ENCODE results near the gene ZSCAN26.

ZSCAN26 gene

GRCh38 chr6:28225056-28225834 is 41.7 kb upstream of the ZSCAN26 start, which contains the start of gene ZSCAN9:
ZSCAN9 (plus strand) TSS chr6:28225275; CDS start chr6:28227085, 1,810 bp downstream.
- peak; percentile 62 for DNase-seq (ENCODE audit: extremely low read depth, low read depth)
- TF ChIP-seq CTCF (IDR thresholded peaks at IDR 0.05; ENCODE audit: low read depth, low read length): no peak

- DNase-seq (ENCODE audit: extremely low read depth, low read depth): no peak
- no peak for TF ChIP-seq CTCF (IDR thresholded peaks at IDR 0.05; ENCODE audit: low read depth, low read length)
These were observed 40.5 kb upstream of the ZSCAN26 start for GRCh38 chr6:28226460-28226859.

- no peak for TF ChIP-seq CTCF (IDR thresholded peaks at IDR 0.05; ENCODE audit: low read depth, low read length)
- no peak for DNase-seq (ENCODE audit: extremely low read depth, low read depth)
These were observed 34.2 kb upstream of the ZSCAN26 start for GRCh38 chr6:28232785-28233184.

GRCh38 chr6:28235912-28236452 is 31.0 kb upstream of the ZSCAN26 start:
- TF ChIP-seq CTCF (IDR thresholded peaks at IDR 0.05; ENCODE audit: low read depth, low read length): no peak
- DNase-seq (ENCODE audit: extremely low read depth, low read depth): no peak

GRCh38 chr6:28239636-28240035 is 27.3 kb upstream of the ZSCAN26 start:
- TF ChIP-seq CTCF (IDR thresholded peaks at IDR 0.05; ENCODE audit: low read depth, low read length): no peak
- no peak for DNase-seq (ENCODE audit: extremely low read depth, low read depth)

GRCh38 chr6:28240471-28240870 is 26.5 kb upstream of the ZSCAN26 start:
- TF ChIP-seq CTCF (IDR thresholded peaks at IDR 0.05; ENCODE audit: low read depth, low read length): no peak
- DNase-seq (ENCODE audit: extremely low read depth, low read depth): no peak

- TF ChIP-seq CTCF (IDR thresholded peaks at IDR 0.05; ENCODE audit: low read depth, low read length): no peak
- DNase-seq (ENCODE audit: extremely low read depth, low read depth): no peak
These were observed 23.0 kb upstream of the ZSCAN26 start for GRCh38 chr6:28243946-28244345.
